Panc1 (cell line): ENCODE measurements around the gene RNU5D-1. TPM values are rescaled to one million over a fixed set of nuclear protein-coding genes. Genes with fewer than 3 reads are reported as not detected.

ENCODE experiments used
- ATAC-seq: fragments of 200-7000 bp; cut with Tn5 transposase; 2 replicates; pipeline ENCODE4 v1.9.1; 2020; ENCODE audit warnings: mild to moderate bottlenecking, moderate library complexity
- BruUV-seq: library from RNA; stranded (reverse); fragments of 400-500 nt; replicated peaks from 2 replicates; lab custom pipeline; 2021; lab: Mats Ljungman, UMichigan
- CTCF ChIA-PET: fragments of 300-600 bp; sonication (Branson Sonifier 250); formaldehyde crosslinking; loops from one replicate; lab custom pipeline; 2022; ENCODE audit warnings: antibody characterized with exemption; lab: Charles Lee
- POLR2A ChIA-PET: fragments of 300-600 bp; sonication (Branson Sonifier 250); formaldehyde crosslinking; loops from one replicate; lab custom pipeline; 2022; ENCODE audit warnings: antibody characterized with exemption; lab: Charles Lee
- DNase-seq: peaks from one replicate; pipeline ENCODE4 v3.0.0-alpha.2; 2010; ENCODE audit warnings: low read depth, low spot score
- H3K27ac ChIP-seq: 2 replicates; pipeline ENCODE4 v1.5.1; 2011; ENCODE audit warnings: mild to moderate bottlenecking, low read length, inconsistent platforms
- H3K27me3 ChIP-seq: fragments of 200-500 bp; sonication (Bioruptor generic); 2 replicates; pipeline ENCODE4 v1.6.0; 2014; ENCODE audit warnings: low read length, inconsistent platforms; ENCODE audit not compliant: control insufficient read depth, insufficient read depth
- H3K36me3 ChIP-seq: fragments of 200-500 bp; sonication (Bioruptor generic); 2 replicates; pipeline ENCODE4 v1.5.1; 2014; ENCODE audit warnings: inconsistent platforms, mild to moderate bottlenecking, low read length, moderate library complexity; ENCODE audit not compliant: control insufficient read depth, insufficient read depth
- H3K4me1 ChIP-seq: 2 replicates; pipeline ENCODE4 v1.5.1; 2011; ENCODE audit warnings: inconsistent platforms, mild to moderate bottlenecking, low read length, moderate library complexity; ENCODE audit not compliant: control insufficient read depth, insufficient read depth
- H3K4me3 ChIP-seq, 2 experiments: 2 replicates each; pipeline ENCODE4 v1.5.1; 2011 to 2012; ENCODE audit warnings: low read depth in 2 of 2, low read length in 2 of 2, mild to moderate bottlenecking in 2 of 2, inconsistent platforms in 1 of 2, moderate library complexity in 1 of 2
- H3K9me3 ChIP-seq: fragments of 200-500 bp; sonication (Bioruptor generic); 2 replicates; pipeline ENCODE4 v1.5.1; 2014; ENCODE audit warnings: low read depth, mild to moderate bottlenecking, inconsistent platforms, low read length, moderate library complexity; ENCODE audit not compliant: control insufficient read depth, insufficient read depth
- POLR2AphosphoS5 ChIP-seq: IDR thresholded peaks from 2 replicates; pipeline ENCODE4 v1.6.1; 2012; ENCODE audit warnings: mild to moderate bottlenecking, low read depth, low read length, moderate library complexity
- SIN3A ChIP-seq: IDR thresholded peaks from 2 replicates; pipeline ENCODE4 v1.6.1; 2012; ENCODE audit warnings: low read depth, mild to moderate bottlenecking, low read length, moderate library complexity, borderline replicate concordance; ENCODE audit not compliant: insufficient read depth
- TCF7L2 ChIP-seq: IDR thresholded peaks from 2 replicates; pipeline ENCODE4 v1.6.1; 2011; ENCODE audit warnings: mild to moderate bottlenecking, low read depth, low read length, inconsistent platforms
- in situ Hi-C: cut with HindIII; loops from 2 replicates; pipeline ENCODE4 v1.10.0; 2016; ENCODE audit warnings: low sequenced_read_pairs, low pct_unique_long_range_greater_than_20kb
- intact Hi-C: fragments of 100-400 bp; cut with micrococcal nuclease; formaldehyde crosslinking; loops from one replicate; pipeline ENCODE4 v1.10.0; 2022; ENCODE audit not compliant: unreplicated experiment
- total RNA-seq: library from RNA; stranded (reverse); gene quantifications from one replicate; pipeline ENCODE4 v1.2.1, GENCODE V29; 2021; ENCODE audit not compliant: unreplicated experiment
- TF ChIP-seq, protein P1 (sequence below), 2 experiments: IDR thresholded peaks; 2 replicates each; pipeline ENCODE4 v1.6.1; 2011 to 2012; ENCODE audit warnings: low read depth in 2 of 2, control low read depth in 1 of 2, low read length in 1 of 2, mild to moderate bottlenecking in 1 of 2, moderate library complexity in 1 of 2; ENCODE audit not compliant: insufficient read depth in 1 of 2
- TF ChIP-seq, protein P2 (sequence below): fragments of 450-650 bp; IDR thresholded peaks from 2 replicates; pipeline ENCODE4 v1.5.1; 2017; ENCODE audit warnings: mild to moderate bottlenecking

RNU5D-1 gene
- total RNA-seq, 1 experiment from 2014 or later, result not detected

DNA sequence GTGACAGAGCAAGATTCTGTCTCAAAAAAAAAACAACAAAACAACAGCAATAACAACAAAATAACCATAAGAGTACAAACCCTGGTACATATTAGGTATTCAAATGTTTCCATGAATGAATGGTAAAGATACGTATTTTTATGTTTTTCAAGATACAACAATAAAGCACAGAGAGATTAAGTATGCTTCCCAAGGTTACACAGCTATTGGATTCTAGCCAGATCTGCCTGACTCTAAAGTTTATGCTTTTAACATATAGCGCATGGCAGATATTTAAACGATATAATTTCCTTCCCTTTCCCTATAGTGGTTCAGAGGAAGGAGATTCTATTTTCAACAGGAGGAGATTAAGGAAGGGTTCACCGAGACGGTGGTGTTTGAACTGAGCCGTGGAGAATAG is 25.5 kb downstream of the RNU5D-1 start:
- Histone ChIP-seq H3K36me3 (no peaks in the 10 kb centered on the region), H3K4me1 (peaks cover 3% of the 10 kb centered on the region; the same call in 1 of the 2 replicates), H3K9me3 (no peaks in the 10 kb centered on the region), H3K4me3 (no peak overlapping the region), H3K27ac (no peak overlapping the region), H3K27me3 (no peaks in the 10 kb centered on the region)
- no TSS peak for BruUV-seq
- CTCF ChIA-PET, result interaction anchor here (0.8 kb wide), 1 partner anchor 38 kb away, joined by 5 read pairs; no protein-coding TSS in a partner anchor
- DNase-seq, result no peak
- intact Hi-C loops (no loop called here), in situ Hi-C loops (no loop called here)
- POLR2A ChIA-PET, result interaction anchor here (0.6 kb wide), 1 partner anchor 40 kb away, joined by 6 read pairs; no protein-coding TSS in a partner anchor
- no peak for ATAC-seq
- TF ChIP-seq, protein P1, sequence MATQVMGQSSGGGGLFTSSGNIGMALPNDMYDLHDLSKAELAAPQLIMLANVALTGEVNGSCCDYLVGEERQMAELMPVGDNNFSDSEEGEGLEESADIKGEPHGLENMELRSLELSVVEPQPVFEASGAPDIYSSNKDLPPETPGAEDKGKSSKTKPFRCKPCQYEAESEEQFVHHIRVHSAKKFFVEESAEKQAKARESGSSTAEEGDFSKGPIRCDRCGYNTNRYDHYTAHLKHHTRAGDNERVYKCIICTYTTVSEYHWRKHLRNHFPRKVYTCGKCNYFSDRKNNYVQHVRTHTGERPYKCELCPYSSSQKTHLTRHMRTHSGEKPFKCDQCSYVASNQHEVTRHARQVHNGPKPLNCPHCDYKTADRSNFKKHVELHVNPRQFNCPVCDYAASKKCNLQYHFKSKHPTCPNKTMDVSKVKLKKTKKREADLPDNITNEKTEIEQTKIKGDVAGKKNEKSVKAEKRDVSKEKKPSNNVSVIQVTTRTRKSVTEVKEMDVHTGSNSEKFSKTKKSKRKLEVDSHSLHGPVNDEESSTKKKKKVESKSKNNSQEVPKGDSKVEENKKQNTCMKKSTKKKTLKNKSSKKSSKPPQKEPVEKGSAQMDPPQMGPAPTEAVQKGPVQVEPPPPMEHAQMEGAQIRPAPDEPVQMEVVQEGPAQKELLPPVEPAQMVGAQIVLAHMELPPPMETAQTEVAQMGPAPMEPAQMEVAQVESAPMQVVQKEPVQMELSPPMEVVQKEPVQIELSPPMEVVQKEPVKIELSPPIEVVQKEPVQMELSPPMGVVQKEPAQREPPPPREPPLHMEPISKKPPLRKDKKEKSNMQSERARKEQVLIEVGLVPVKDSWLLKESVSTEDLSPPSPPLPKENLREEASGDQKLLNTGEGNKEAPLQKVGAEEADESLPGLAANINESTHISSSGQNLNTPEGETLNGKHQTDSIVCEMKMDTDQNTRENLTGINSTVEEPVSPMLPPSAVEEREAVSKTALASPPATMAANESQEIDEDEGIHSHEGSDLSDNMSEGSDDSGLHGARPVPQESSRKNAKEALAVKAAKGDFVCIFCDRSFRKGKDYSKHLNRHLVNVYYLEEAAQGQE (IDR thresholded peaks at IDR 0.05; ENCODE audit: insufficient read depth in 1 of 2, low read depth in 2 of 2, low read length in 1 of 2), result no peak
- no peak for TF ChIP-seq POLR2AphosphoS5
- TF ChIP-seq, protein P2, sequence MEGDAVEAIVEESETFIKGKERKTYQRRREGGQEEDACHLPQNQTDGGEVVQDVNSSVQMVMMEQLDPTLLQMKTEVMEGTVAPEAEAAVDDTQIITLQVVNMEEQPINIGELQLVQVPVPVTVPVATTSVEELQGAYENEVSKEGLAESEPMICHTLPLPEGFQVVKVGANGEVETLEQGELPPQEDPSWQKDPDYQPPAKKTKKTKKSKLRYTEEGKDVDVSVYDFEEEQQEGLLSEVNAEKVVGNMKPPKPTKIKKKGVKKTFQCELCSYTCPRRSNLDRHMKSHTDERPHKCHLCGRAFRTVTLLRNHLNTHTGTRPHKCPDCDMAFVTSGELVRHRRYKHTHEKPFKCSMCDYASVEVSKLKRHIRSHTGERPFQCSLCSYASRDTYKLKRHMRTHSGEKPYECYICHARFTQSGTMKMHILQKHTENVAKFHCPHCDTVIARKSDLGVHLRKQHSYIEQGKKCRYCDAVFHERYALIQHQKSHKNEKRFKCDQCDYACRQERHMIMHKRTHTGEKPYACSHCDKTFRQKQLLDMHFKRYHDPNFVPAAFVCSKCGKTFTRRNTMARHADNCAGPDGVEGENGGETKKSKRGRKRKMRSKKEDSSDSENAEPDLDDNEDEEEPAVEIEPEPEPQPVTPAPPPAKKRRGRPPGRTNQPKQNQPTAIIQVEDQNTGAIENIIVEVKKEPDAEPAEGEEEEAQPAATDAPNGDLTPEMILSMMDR, result no peak

DNA sequence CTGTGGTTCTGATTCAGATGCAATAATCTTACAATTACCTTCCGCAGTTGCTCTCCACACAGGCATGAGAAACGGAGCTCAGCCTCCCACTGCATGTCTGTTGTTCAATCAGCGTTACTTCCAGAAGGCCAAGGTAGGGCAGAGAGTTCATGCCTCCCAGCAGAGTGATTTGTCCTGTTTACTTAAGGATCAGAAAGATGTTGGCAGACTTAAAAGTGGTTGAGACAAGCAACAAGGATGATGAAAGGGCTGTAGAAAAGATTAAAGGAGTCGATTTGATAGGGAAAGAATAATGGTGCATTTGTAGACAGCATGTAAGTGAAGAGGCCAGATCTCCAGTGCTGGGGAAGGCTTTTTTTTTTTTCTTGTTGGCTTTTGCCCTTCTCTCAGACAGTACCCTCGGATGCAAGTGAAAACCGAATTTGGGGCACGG is 29.8 kb downstream of the RNU5D-1 start:
- no TSS peak for BruUV-seq
- no peaks in the 10 kb centered on the region for H3K9me3 ChIP-seq
- no peak overlapping the region for H3K27ac ChIP-seq
- H3K36me3 ChIP-seq, result no peaks in the 10 kb centered on the region
- no peaks in the 10 kb centered on the region for H3K27me3 ChIP-seq
- POLR2A ChIA-PET, result no interaction called here
- H3K4me1 ChIP-seq, result no peaks in the 10 kb centered on the region
- H3K4me3 ChIP-seq, result no peak overlapping the region
- CTCF ChIA-PET, result interaction anchor here (0.7 kb wide), 1 partner anchor 178 kb away, joined by 4 read pairs; no protein-coding TSS in a partner anchor
- in situ Hi-C loops, result no loop called here
- intact Hi-C loops, result no loop called here
- no peak for TF ChIP-seq POLR2AphosphoS5
- TF ChIP-seq TCF7L2, result no peak
- no peak for TF ChIP-seq SIN3A
- TF ChIP-seq, protein P1 (IDR thresholded peaks at IDR 0.05; ENCODE audit: insufficient read depth in 1 of 2, low read depth in 2 of 2, low read length in 1 of 2), result no peak
- TF ChIP-seq, protein P2, result no peak
- DNase-seq, result no peak
- ATAC-seq, result no peak
